WTC11 (cell line): ENCODE results near the gene SRGAP1. TPM values are rescaled to one million over a fixed set of nuclear protein-coding genes. Genes with fewer than 3 reads are reported as not detected.

Source experiments
- ATAC-seq: fragments of 200-7000 bp; cut with Tn5 transposase; 2 replicates; pipeline ENCODE4 v1.10.0; 2021; ENCODE audit warnings: mild to moderate bottlenecking, moderate library complexity
- CTCF ChIA-PET: fragments of 300-600 bp; sonication (Branson Sonifier 250); formaldehyde crosslinking; loops from one replicate; lab custom pipeline; 2021; ENCODE audit warnings: antibody characterized with exemption; lab: Charles Lee
- POLR2A ChIA-PET: fragments of 350-600 bp; sonication (Branson Sonifier 250); formaldehyde crosslinking; loops from one replicate; lab custom pipeline; 2021; ENCODE audit warnings: antibody characterized with exemption; lab: Charles Lee
- DNase-seq: peaks from one replicate; pipeline ENCODE4 v3.0.0; 2021; ENCODE audit warnings: low spot score
- H3K27ac Mint-ChIP-seq: 2 replicates; pipeline ENCODE4 v1.8.0; 2021; ENCODE audit warnings: mixed read lengths
- H3K27me3 Mint-ChIP-seq: 2 replicates; pipeline ENCODE4 v1.8.0; 2021; ENCODE audit warnings: low read depth, mild to moderate bottlenecking, moderate library complexity, mixed read lengths
- H3K36me3 Mint-ChIP-seq: 2 replicates; pipeline ENCODE4 v1.8.0; 2021; ENCODE audit warnings: mixed read lengths
- H3K4me1 Mint-ChIP-seq: 2 replicates; pipeline ENCODE4 v1.8.0; 2022; ENCODE audit warnings: mixed read lengths
- H3K4me3 Mint-ChIP-seq: 2 replicates; pipeline ENCODE4 v1.8.0; 2021; ENCODE audit warnings: mild to moderate bottlenecking, moderate library complexity, mixed read lengths
- H3K9me3 Mint-ChIP-seq: 2 replicates; pipeline ENCODE4 v1.8.0; 2021; ENCODE audit warnings: mixed read lengths
- ATF3 ChIP-seq: sonication (generic); formaldehyde crosslinking; conservative IDR thresholded peaks from 2 replicates; pipeline ENCODE4 v1.8.1; 2022; ENCODE audit warnings: mild to moderate bottlenecking, missing genetic modification reagents
- CDX4 ChIP-seq: fragments of 250-450 bp; sonication (Bioruptor Pico); IDR thresholded peaks from 2 replicates; pipeline ENCODE4 v1.9.0; 2021; ENCODE audit warnings: moderate library complexity, mild to moderate bottlenecking, inconsistent platforms, borderline replicate concordance
- E2F4 ChIP-seq: sonication (generic); formaldehyde crosslinking; IDR thresholded peaks from 2 replicates; pipeline ENCODE4 v1.8.1; 2022; ENCODE audit warnings: low read depth, mild to moderate bottlenecking, moderate library complexity, missing genetic modification reagents, borderline replicate concordance
- E2F5 ChIP-seq: sonication (generic); formaldehyde crosslinking; IDR thresholded peaks from 2 replicates; pipeline ENCODE4 v1.8.1; 2022; ENCODE audit warnings: mild to moderate bottlenecking, moderate library complexity, missing genetic modification reagents
- FOXK1 ChIP-seq: sonication (generic); formaldehyde crosslinking; IDR thresholded peaks from 2 replicates; pipeline ENCODE4 v1.8.0; 2022; ENCODE audit warnings: mild to moderate bottlenecking, moderate library complexity, missing genetic modification reagents
- GRHL2 ChIP-seq: fragments of 250-450 bp; sonication (Bioruptor Pico); IDR thresholded peaks from 2 replicates; pipeline ENCODE4 v1.8.0; 2022; ENCODE audit warnings: mild to moderate bottlenecking, moderate library complexity; ENCODE audit not compliant: insufficient replicate concordance, severe bottlenecking
- GTF2I ChIP-seq: fragments of 250-450 bp; sonication (Bioruptor Pico); conservative IDR thresholded peaks from 2 replicates; pipeline ENCODE4 v1.4.0; 2021; ENCODE audit warnings: mild to moderate bottlenecking
- IRF2 ChIP-seq: sonication (generic); formaldehyde crosslinking; IDR thresholded peaks from 2 replicates; pipeline ENCODE4 v1.8.0; 2022; ENCODE audit warnings: low read depth, missing genetic modification reagents, borderline replicate concordance
- NR1H2 ChIP-seq: sonication (generic); formaldehyde crosslinking; IDR thresholded peaks from 2 replicates; pipeline ENCODE4 v1.9.0; 2021; ENCODE audit warnings: mild to moderate bottlenecking, moderate library complexity, missing genetic modification reagents
- RORB ChIP-seq: fragments of 250-450 bp; sonication (Bioruptor Pico); IDR thresholded peaks from 2 replicates; pipeline ENCODE4 v1.9.0; 2021; ENCODE audit warnings: mild to moderate bottlenecking
- SOX15 ChIP-seq: fragments of 250-450 bp; sonication (Bioruptor Pico); IDR thresholded peaks from 2 replicates; pipeline ENCODE4 v1.9.0; 2021; ENCODE audit warnings: mild to moderate bottlenecking
- ZMAT4 ChIP-seq: fragments of 250-450 bp; sonication (Bioruptor Pico); IDR thresholded peaks from 2 replicates; pipeline ENCODE4 v1.9.0; 2021; ENCODE audit warnings: mild to moderate bottlenecking
- ZNF263 ChIP-seq: sonication (generic); formaldehyde crosslinking; IDR thresholded peaks from 2 replicates; pipeline ENCODE4 v1.8.1; 2022; ENCODE audit warnings: low read depth, mild to moderate bottlenecking, moderate library complexity, missing genetic modification reagents
- ZNF281 ChIP-seq: sonication (generic); formaldehyde crosslinking; IDR thresholded peaks from 2 replicates; pipeline ENCODE4 v1.8.0; 2023; ENCODE audit warnings: mild to moderate bottlenecking, missing genetic modification reagents
- ZNF317 ChIP-seq: sonication (generic); formaldehyde crosslinking; IDR thresholded peaks from 2 replicates; pipeline ENCODE4 v1.8.1; 2023; ENCODE audit warnings: low read depth, mild to moderate bottlenecking, moderate library complexity, missing genetic modification reagents, borderline replicate concordance
- ZNF425 ChIP-seq: fragments of 250-450 bp; sonication (Bioruptor Pico); conservative IDR thresholded peaks from 2 replicates; pipeline ENCODE4 v1.9.0; 2021; ENCODE audit warnings: mild to moderate bottlenecking
- total RNA-seq: library from RNA; stranded (reverse); gene quantifications from 3 replicates; pipeline ENCODE4 v1.2.3, GENCODE V29; 2021

The SRGAP1 gene
- total RNA-seq, 1 experiment from 2014 or later, result 10.3 TPM

GRCh38 chr12:63885401-63885800 is 40.9 kb downstream of the SRGAP1 start (continued):
- TF ChIP-seq FOXK1 (CRISPR knock-in tag) (no peak), GTF2I (CRISPR knock-in tag) (no peak), IRF2 (CRISPR knock-in tag) (no peak), ZNF281 (CRISPR knock-in tag) (no peak), RORB (CRISPR knock-in tag) (no peak)
- TF ChIP-seq, all 79 proteins: peak for 0

GRCh38 chr12:63888908-63889635 is 44.6 kb downstream of the SRGAP1 start:
- no peak for DNase-seq
- Mint-ChIP-seq H3K4me3 (no peak overlapping the region), H3K27ac (0 out of 2 replicates have a peak overlapping the region, but pooled peaks have one; percentile 9), H3K4me1 (peaks cover 39% of the 10 kb centered on the region), H3K36me3 (no peaks in the 10 kb centered on the region; the same call in 1 of the 2 replicates), H3K9me3 (no peaks in the 10 kb centered on the region), H3K27me3 (no peaks in the 10 kb centered on the region)
- ATAC-seq, result no peak
- POLR2A ChIA-PET, result no interaction called here
- TF ChIP-seq SOX15 (CRISPR knock-in tag) (no peak), ZNF425 (no peak), E2F5 (CRISPR knock-in tag) (no peak), ZMAT4 (CRISPR knock-in tag) (no peak), ZNF317 (CRISPR knock-in tag) (no peak), GRHL2 (CRISPR knock-in tag) (no peak), ATF3 (CRISPR knock-in tag) (no peak), CDX4 (CRISPR knock-in tag) (no peak), E2F4 (no peak), NR1H2 (CRISPR knock-in tag) (no peak), ZNF263 (CRISPR knock-in tag) (no peak)
- CTCF ChIA-PET, result no interaction called here
